GM12878 (cell line): ENCODE results near the gene COLQ. TPM values are rescaled to one million over a fixed set of nuclear protein-coding genes. Genes with fewer than 3 reads are reported as not detected.

Experiments
- ATAC-seq: fragments of 200-7000 bp; cut with Tn5 transposase; 3 replicates; pipeline ENCODE4 v1.9.1; 2020; ENCODE audit warnings: mild to moderate bottlenecking, moderate library complexity
- BruUV-seq: library from RNA; stranded (reverse); fragments of 400-500 nt; replicated peaks from 2 replicates; lab custom pipeline; 2021; lab: Mats Ljungman, UMichigan
- CTCF ChIA-PET: fragments of 300-600 bp; sonication (Branson Sonifier 250); formaldehyde crosslinking; extraction: SDS; loops from one replicate; lab custom pipeline; 2021; ENCODE audit warnings: inconsistent platforms; lab: Yijun Ruan, JAX
- POLR2A ChIA-PET: fragments of 350-600 bp; formaldehyde crosslinking; extraction: SDS; loops from one replicate; lab custom pipeline; 2021; ENCODE audit warnings: inconsistent platforms; lab: Charles Lee
- RAD21 ChIA-PET: fragments of 300-600 bp; sonication (Branson Sonifier 250); formaldehyde crosslinking; loops from one replicate; lab custom pipeline; 2023; ENCODE audit warnings: antibody characterized with exemption; ENCODE audit not compliant: unreplicated experiment; lab: Charles Lee
- SMC1A ChIA-PET: fragments of 300-600 bp; sonication (Branson Sonifier 250); formaldehyde crosslinking; loops from one replicate; lab custom pipeline; 2023; ENCODE audit not compliant: unreplicated experiment, uncharacterized antibody; lab: Charles Lee
- DNase-seq: peaks from one replicate; pipeline ENCODE4 v3.0.0-alpha.2; 2011; ENCODE audit warnings: low read depth, low spot score
- FAIRE-seq: peaks from 3 replicates; lab custom pipeline; 2011; peaks lifted over from hg19 to GRCh38; lab: Jason Lieb, UNC
- H2AFZ ChIP-seq: 2 replicates; pipeline ENCODE4 v1.6.0; 2011; ENCODE audit warnings: low read depth, low read length, control low read depth; ENCODE audit not compliant: control insufficient read depth
- H3K27ac ChIP-seq: 2 replicates; pipeline ENCODE4 v1.5.1; 2011; ENCODE audit warnings: control low read depth; ENCODE audit not compliant: control insufficient read depth, insufficient read depth
- H3K27me3 ChIP-seq, 2 experiments: replicated peaks in 1 of 2; 2 replicates each; pipeline versions ENCODE4 v1.6.0 to v1.6.1; 2011; ENCODE audit warnings: low read length in 1 of 2; ENCODE audit not compliant: control insufficient read depth in 2 of 2, insufficient read depth in 2 of 2
- H3K36me3 ChIP-seq, 2 experiments: 2 replicates each; pipeline ENCODE4 v1.5.1; 2011; ENCODE audit warnings: low read length in 1 of 2; ENCODE audit not compliant: control insufficient read depth in 2 of 2, insufficient read depth in 2 of 2
- H3K4me1 ChIP-seq: 2 replicates; pipeline ENCODE4 v1.6.1; 2011; ENCODE audit warnings: mild to moderate bottlenecking, low read length, moderate library complexity, mixed read lengths; ENCODE audit not compliant: control insufficient read depth, insufficient read depth
- H3K4me2 ChIP-seq: 2 replicates; pipeline ENCODE4 v1.6.0; 2011; ENCODE audit warnings: control low read depth; ENCODE audit not compliant: control insufficient read depth, insufficient read depth
- H3K4me3 ChIP-seq: fragments of 200-600 bp; sonication (generic); 2 replicates; pipeline ENCODE4 v1.5.1; 2016
- H3K79me2 ChIP-seq: 2 replicates; pipeline ENCODE4 v1.6.0; 2011; ENCODE audit warnings: low read length; ENCODE audit not compliant: control insufficient read depth, insufficient read depth
- H3K9ac ChIP-seq: 2 replicates; pipeline ENCODE4 v1.8.0; 2011; ENCODE audit warnings: low read length, control low read depth, mixed read lengths; ENCODE audit not compliant: control insufficient read depth, insufficient read depth
- H3K9me3 ChIP-seq: replicated peaks from 3 replicates; pipeline ENCODE4 v1.5.1; 2011; ENCODE audit warnings: mild to moderate bottlenecking, low read length; ENCODE audit not compliant: control insufficient read depth, insufficient read depth
- H4K20me1 ChIP-seq: 2 replicates; pipeline ENCODE4 v1.6.0; 2011; ENCODE audit not compliant: control insufficient read depth, insufficient read depth
- CHD1 ChIP-seq: IDR thresholded peaks from 2 replicates; pipeline ENCODE4 v1.6.1; 2012; ENCODE audit warnings: low read depth, low read length, improper control_type of control experiment
- WGBS: methylation state at CpG from one replicate; pipeline ENCODE4 v1.1.6; 2016; ENCODE audit warnings: low lambda C conversion rate; ENCODE audit not compliant: insufficient replicate concordance, insufficient coverage; ENCODE audit errors: missing lambda C conversion rate; 5-methylcytosine and 5-hydroxymethylcytosine counted together
- in situ Hi-C: fragments of 300-500 bp; cut with MboI; formaldehyde crosslinking; loops from 9 replicates; pipeline ENCODE4 v1.14.3; 2018; ENCODE audit warnings: mixed read lengths
- intact Hi-C: fragments of 100-400 bp; cut with micrococcal nuclease; formaldehyde crosslinking; loops from one replicate; pipeline ENCODE4 v1.14.2; 2022; ENCODE audit not compliant: unreplicated experiment
- polyA plus RNA-seq, 11 experiments: library from polyadenylated mRNA; depleted of rRNA in 4 of 11; unstranded in 6 of 11; stranded (reverse) in 5 of 11; fragments of >200 nt; fragmentation: Nextera tagmentation in 4 of 11; fragmentation: Illumina TruSeq in 1 of 11; extraction: Ambion mirVana in 4 of 11; extraction: Trizol in 1 of 11; gene quantifications; 1 replicate in 1 of 11; 2 replicates in 10 of 11; pipeline versions ENCODE4 v1.2.1 to v1.2.3, GENCODE V29; 2011 to 2016; ENCODE audit warnings: inconsistent platforms in 2 of 11, missing spikeins in 2 of 11, low read depth in 1 of 11
- total RNA-seq, 4 experiments: library from RNA; depleted of rRNA in 3 of 4; stranded (reverse); fragments of >200 nt in 3 of 4; fragmentation: Illumina TruSeq in 1 of 4; extraction: Trizol in 1 of 4; gene quantifications; 2 replicates each; pipeline versions ENCODE4 v1.2.1 to v1.2.3, GENCODE V29; 2013 to 2021
- TF ChIP-seq, protein P1 (sequence below): IDR thresholded peaks from 2 replicates; pipeline ENCODE4 v1.6.1; 2011; ENCODE audit warnings: borderline replicate concordance, low read depth, mild to moderate bottlenecking, moderate library complexity, low read length; ENCODE audit not compliant: insufficient read depth, poor library complexity, severe bottlenecking
- TF ChIP-seq, protein P2 (sequence below): IDR thresholded peaks from 2 replicates; pipeline ENCODE4 v1.6.1; 2012; ENCODE audit warnings: low read length, inconsistent platforms
- TF ChIP-seq, protein P3 (sequence below): fragments of 450-650 bp; formaldehyde crosslinking; IDR thresholded peaks from 2 replicates; pipeline ENCODE4 v1.4.0; 2020; ENCODE audit warnings: mild to moderate bottlenecking, moderate library complexity
- TF ChIP-seq, protein P4 (sequence below), 3 experiments: IDR thresholded peaks in 2 of 3; conservative IDR thresholded peaks in 1 of 3; 2 replicates each; pipeline ENCODE4 v1.5.1; 2011; ENCODE audit warnings: low read depth in 3 of 3, low read length in 3 of 3, mild to moderate bottlenecking in 3 of 3, control low read depth in 2 of 3, moderate library complexity in 2 of 3, inconsistent platforms in 1 of 3, mixed read lengths in 1 of 3; ENCODE audit not compliant: control insufficient read depth in 2 of 3, insufficient read depth in 1 of 3; ENCODE audit errors: extremely low read depth in 1 of 3

The COLQ gene
- total and polyA plus RNA-seq, 10 of the 15 experiments (the other 5 are each of a cell fraction or from before 2014, with no cell fraction given), result 0.13 to 2.7 (median 0.70) TPM

DNA sequence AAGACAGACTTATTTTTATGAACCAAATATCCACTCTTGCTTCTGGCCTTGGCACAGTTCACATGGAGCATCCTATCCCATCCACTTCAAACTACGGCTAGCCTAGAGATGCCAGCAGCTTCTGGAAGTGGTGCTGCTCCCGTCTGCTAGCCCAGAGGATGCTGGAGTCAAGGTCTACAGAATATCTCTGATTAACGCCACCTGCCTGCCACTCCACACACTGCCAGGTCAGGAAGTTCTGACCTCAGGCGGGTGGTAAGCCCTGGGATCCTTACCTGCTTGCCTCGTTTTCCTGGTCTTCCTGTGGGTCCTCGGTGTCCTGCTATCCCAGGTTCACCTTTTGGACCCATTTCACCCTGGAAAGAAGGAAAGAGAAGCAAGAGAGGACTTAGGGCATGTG is 51.2 kb downstream of the COLQ start:
- Histone ChIP-seq H3K9me3 (no peaks in the 10 kb centered on the region), H3K4me3 (no peak overlapping the region), H3K9ac (no peak overlapping the region), H3K79me2 (no peaks in the 10 kb centered on the region), H2AFZ (no peak overlapping the region), H3K4me1 (peaks cover 6% of the 10 kb centered on the region), H3K36me3 (no peaks in the 10 kb centered on the region), H4K20me1 (no peaks in the 10 kb centered on the region), H3K27me3 (no peaks in the 10 kb centered on the region), H3K27ac (no peak overlapping the region), H3K4me2 (no peak overlapping the region)
- 23% methylated on average over 6 of the region's 6 CpGs for WGBS
- DNase-seq (no peak), ATAC-seq (no peak)
- ChIA-PET POLR2A (no interaction called here), RAD21 (interaction anchor here (1.3 kb wide), 1 partner anchor 86 kb away, joined by 4 read pairs; no protein-coding TSS in a partner anchor), CTCF (interaction anchor here (0.7 to 2.1 kb wide), 6 partner anchors 21 to 365 kb away, joined by 3 to 7 read pairs (median 4); no protein-coding TSS in a partner anchor)
- no TSS peak for BruUV-seq
- intact Hi-C loops (no loop called here), in situ Hi-C loops (no loop called here)
- TF ChIP-seq, protein P1, sequence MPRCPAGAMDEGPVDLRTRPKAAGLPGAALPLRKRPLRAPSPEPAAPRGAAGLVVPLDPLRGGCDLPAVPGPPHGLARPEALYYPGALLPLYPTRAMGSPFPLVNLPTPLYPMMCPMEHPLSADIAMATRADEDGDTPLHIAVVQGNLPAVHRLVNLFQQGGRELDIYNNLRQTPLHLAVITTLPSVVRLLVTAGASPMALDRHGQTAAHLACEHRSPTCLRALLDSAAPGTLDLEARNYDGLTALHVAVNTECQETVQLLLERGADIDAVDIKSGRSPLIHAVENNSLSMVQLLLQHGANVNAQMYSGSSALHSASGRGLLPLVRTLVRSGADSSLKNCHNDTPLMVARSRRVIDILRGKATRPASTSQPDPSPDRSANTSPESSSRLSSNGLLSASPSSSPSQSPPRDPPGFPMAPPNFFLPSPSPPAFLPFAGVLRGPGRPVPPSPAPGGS, result no peak
- TF ChIP-seq, protein P2, sequence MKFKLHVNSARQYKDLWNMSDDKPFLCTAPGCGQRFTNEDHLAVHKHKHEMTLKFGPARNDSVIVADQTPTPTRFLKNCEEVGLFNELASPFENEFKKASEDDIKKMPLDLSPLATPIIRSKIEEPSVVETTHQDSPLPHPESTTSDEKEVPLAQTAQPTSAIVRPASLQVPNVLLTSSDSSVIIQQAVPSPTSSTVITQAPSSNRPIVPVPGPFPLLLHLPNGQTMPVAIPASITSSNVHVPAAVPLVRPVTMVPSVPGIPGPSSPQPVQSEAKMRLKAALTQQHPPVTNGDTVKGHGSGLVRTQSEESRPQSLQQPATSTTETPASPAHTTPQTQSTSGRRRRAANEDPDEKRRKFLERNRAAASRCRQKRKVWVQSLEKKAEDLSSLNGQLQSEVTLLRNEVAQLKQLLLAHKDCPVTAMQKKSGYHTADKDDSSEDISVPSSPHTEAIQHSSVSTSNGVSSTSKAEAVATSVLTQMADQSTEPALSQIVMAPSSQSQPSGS, result no peak
- no peak for TF ChIP-seq CHD1
- TF ChIP-seq, protein P3, sequence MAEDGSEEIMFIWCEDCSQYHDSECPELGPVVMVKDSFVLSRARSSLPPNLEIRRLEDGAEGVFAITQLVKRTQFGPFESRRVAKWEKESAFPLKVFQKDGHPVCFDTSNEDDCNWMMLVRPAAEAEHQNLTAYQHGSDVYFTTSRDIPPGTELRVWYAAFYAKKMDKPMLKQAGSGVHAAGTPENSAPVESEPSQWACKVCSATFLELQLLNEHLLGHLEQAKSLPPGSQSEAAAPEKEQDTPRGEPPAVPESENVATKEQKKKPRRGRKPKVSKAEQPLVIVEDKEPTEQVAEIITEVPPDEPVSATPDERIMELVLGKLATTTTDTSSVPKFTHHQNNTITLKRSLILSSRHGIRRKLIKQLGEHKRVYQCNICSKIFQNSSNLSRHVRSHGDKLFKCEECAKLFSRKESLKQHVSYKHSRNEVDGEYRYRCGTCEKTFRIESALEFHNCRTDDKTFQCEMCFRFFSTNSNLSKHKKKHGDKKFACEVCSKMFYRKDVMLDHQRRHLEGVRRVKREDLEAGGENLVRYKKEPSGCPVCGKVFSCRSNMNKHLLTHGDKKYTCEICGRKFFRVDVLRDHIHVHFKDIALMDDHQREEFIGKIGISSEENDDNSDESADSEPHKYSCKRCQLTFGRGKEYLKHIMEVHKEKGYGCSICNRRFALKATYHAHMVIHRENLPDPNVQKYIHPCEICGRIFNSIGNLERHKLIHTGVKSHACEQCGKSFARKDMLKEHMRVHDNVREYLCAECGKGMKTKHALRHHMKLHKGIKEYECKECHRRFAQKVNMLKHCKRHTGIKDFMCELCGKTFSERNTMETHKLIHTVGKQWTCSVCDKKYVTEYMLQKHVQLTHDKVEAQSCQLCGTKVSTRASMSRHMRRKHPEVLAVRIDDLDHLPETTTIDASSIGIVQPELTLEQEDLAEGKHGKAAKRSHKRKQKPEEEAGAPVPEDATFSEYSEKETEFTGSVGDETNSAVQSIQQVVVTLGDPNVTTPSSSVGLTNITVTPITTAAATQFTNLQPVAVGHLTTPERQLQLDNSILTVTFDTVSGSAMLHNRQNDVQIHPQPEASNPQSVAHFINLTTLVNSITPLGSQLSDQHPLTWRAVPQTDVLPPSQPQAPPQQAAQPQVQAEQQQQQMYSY (CRISPR knock-in tag), result no peak
- TF ChIP-seq, protein P4, sequence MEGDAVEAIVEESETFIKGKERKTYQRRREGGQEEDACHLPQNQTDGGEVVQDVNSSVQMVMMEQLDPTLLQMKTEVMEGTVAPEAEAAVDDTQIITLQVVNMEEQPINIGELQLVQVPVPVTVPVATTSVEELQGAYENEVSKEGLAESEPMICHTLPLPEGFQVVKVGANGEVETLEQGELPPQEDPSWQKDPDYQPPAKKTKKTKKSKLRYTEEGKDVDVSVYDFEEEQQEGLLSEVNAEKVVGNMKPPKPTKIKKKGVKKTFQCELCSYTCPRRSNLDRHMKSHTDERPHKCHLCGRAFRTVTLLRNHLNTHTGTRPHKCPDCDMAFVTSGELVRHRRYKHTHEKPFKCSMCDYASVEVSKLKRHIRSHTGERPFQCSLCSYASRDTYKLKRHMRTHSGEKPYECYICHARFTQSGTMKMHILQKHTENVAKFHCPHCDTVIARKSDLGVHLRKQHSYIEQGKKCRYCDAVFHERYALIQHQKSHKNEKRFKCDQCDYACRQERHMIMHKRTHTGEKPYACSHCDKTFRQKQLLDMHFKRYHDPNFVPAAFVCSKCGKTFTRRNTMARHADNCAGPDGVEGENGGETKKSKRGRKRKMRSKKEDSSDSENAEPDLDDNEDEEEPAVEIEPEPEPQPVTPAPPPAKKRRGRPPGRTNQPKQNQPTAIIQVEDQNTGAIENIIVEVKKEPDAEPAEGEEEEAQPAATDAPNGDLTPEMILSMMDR (IDR thresholded peaks at IDR 0.05 in 2 of 3, conservative IDR thresholded peaks at IDR 0.05 in 1 of 3; ENCODE audit: control insufficient read depth in 2 of 3, extremely low read depth in 1 of 3, insufficient read depth in 1 of 3, low read depth in 3 of 3, low read length in 3 of 3), result peak in 2 of 3 experiments; percentile 17 to 26; a peak in 1 of 6 replicates
- TF ChIP-seq, all 136 proteins: peak for 1
- FAIRE-seq, result no peak
- SMC1A ChIA-PET, result interaction anchor here (0.8 to 5.6 kb wide), 4 partner anchors 20 to 203 kb away, joined by 3 to 48 read pairs (median 5); no protein-coding TSS in a partner anchor
